G401 (cell line): ENCODE measurements around the gene TGM3. TPM values are rescaled to one million over a fixed set of nuclear protein-coding genes. Genes with fewer than 3 reads are reported as not detected.

Experiments used
- DNase-seq: peaks from one replicate; pipeline ENCODE4 v3.0.0-alpha.2; 2015; ENCODE audit warnings: low spot score
- in situ Hi-C: cut with HindIII; loops from 2 replicates; pipeline ENCODE4 v1.10.0; 2016; ENCODE audit warnings: low sequenced_read_pairs, mixed read lengths
- total RNA-seq: library from RNA; depleted of rRNA; stranded (reverse); fragments of >200 nt; shearing (Covaris generic); gene quantifications from 2 replicates; pipeline ENCODE4 v1.2.3, GENCODE V29; 2014

TGM3 gene
- total RNA-seq, 1 experiment from 2014 or later, result not detected

DNA sequence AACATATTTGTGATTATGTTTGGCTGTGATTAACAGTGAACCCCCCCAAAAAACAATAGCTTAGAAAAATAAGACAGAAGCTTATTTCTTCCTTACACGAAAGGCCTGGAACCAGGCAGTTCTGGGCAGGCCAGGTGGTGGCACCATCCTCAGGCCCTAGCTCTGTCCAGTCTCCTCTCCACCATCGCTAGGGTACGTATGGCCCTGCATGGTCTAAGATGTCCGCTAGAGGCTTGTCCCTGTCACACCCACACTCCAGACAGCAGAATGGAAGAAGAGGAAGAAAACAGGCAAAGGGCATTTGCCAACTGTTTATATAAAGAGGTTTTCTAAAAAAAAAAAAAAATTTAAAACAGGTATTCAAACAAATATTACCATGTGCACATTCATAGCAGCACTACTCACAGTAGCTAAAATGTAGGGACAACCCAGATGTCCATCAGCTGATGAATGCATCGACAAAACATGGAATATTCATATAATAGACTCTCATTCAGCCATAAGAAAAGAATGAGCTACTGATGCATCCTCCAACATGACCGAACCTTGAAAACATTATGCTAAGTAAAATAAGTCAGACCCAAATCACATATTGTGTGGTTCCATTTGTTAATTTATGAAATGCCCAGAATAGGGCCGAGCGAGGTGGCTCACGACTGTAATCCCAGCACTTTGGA is 6.7 kb downstream of the TGM3 start:
- no peak for DNase-seq

DNA sequence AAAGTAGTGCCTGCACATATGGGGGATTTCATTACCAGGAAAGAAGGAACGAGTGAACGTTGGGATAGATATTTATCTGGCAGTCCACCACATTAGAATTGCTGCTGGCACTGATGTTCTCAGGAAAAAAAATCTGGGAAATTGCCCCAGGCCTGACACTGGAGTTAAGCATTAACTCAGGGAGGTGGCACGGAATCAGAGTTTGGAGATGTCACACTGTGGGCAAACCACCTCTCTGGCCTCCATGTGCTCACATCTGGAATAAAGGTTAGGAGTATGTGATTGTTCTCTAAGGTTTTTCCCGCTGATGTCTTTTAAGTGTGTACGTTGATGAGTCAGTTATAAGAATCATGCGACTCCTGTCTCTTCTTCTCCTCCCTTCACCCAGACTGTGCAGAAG is 7.9 kb downstream of the TGM3 start:
- in situ Hi-C loops, result no loop called here

More for the DNA sequence above, 6.7 kb downstream of the TGM3 start:
- in situ Hi-C loops, result no loop called here

DNA sequence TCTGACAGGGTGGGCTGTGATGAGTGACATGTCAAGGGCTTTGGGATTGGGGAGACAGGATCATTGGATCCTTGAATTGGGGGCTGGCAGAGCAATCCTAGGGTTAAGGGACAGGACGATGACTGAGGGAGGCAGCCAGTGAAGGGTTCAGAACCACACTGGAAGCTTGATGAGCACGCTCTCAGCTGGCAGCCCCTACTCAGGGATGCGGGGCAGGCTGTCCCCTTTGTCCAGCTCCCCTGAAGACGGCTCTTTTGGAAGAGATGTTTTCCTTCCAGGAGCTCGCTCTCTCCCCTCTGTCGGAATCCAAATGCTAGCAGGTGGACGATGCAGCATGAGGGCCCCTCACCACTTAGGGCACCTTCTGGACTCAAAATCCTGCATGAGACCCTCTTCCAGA is 8.4 kb downstream of the TGM3 start:
- in situ Hi-C loops, result no loop called here
- DNase-seq, result no peak

More for the DNA sequence above, 7.9 kb downstream of the TGM3 start:
- no peak for DNase-seq

DNA sequence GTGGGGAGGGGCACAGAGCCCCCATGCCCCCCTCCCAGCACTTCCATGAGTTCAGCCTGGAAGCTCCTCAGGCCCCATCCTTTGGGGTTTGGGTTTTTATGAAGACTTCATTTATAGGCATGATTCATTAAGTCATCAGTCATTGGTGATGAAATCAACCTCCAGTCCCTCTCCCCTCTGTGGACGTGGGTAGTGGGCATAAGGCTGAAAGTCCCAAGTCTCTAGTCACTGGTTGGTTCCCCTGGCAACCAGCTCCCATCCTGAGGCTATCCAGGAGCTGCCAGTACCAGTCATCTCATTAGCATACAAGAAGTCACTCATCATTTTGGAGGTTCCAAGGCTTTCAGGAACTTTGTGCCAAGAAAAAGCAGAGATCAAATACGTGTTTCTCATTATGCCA is 9.2 kb downstream of the TGM3 start:
- no peak for DNase-seq
- in situ Hi-C loops, result no loop called here

DNA sequence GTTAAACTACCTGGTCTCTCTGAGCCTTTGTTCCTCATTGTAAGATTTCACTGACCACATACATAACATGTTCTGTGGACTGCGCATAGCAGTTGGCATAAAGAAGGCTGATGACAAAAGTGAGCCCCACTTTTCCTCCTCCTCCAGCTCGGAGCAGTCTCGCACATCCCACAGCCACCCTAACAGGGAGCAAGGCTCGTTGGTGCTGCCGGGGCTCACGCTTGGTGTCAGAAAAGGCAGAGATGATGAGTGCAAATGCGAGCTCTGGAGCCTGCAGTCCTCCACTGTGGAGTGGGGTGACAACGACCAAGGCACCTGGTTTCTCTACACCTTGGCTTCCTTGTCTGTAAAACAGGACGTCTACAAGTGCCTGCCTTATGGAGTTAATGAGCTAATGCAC is 9.7 kb downstream of the TGM3 start:
- DNase-seq, result no peak
- in situ Hi-C loops, result no loop called here

DNA sequence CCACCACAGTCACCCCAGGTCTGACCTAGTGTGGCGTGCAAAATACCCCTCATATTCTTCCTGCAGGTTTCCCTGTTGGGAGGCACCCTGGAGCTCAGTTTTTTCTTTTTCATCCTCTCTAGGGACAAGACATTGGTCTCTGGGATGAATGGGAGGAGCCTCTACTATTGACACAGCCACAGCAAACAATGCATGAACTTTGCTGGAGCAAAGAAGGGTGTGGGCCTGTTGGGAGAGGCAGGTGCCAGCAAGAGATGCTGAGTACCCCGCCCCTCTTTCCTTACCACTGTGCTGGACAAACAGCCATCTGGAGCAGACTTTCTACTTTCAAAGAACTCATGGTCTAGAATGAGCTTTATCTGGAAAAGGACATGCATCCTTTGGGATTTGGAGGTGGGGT is 10.1 kb downstream of the TGM3 start:
- in situ Hi-C loops, result no loop called here
- DNase-seq, result no peak

DNA sequence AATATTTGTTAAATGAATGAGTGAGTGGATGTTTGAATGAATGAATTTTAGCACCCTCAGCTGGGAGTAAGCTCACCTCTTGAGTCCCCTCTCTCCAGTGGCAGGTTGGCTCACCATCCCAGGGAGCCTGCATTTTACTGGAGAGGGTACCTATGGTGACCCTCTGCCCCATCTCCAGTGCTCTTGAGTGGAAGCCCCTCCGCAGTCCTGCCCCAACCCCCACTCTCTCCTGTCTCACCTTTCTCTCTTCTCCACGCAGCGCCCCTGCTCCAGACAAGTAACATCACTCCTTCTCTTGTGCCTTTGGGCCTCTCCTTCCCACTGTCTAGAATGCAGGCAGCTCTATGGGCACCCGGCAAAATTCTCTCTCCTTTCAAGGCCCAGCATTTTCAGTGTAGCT is 11.3 kb downstream of the TGM3 start:
- in situ Hi-C loops, result no loop called here
- no peak for DNase-seq

DNA sequence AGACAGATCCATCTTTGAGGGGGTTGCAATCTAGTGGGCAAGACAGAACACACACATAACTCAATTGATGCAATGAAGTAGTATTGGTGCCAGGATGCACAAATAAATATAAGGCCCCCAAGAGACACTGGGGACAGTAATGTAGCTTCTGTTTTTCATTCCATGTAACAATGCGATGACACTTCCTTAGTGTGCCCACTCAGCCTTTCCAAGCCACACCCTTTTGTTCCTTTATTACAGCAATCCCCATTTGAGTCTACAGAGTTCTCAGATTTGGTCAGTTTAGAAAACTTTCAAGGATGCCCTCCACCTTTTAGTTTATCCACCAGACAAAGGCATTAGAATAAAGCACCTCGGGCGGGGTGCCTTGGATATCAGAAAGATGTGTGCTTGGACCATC is 15.5 kb downstream of the TGM3 start:
- in situ Hi-C loops, result no loop called here
- no peak for DNase-seq

DNA sequence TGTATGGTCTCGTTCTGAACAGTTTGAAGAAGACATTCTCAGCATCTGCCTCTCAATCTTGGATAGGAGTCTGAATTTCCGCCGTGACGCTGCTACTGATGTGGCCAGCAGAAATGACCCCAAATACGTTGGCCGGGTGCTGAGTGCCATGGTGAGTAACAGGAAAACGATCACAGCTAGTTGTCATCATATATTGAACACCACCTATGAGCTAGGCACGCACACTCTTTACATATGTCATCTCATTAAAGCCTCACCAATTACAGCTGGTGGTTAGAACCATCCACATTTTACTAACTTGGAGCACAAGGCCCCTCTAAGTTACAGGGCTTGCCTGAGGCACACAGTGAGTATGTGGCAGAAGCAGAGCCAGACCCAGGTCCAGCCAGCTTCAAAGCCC is 17.1 kb downstream of the TGM3 start:
- no peak for DNase-seq
- in situ Hi-C loops, result no loop called here

DNA sequence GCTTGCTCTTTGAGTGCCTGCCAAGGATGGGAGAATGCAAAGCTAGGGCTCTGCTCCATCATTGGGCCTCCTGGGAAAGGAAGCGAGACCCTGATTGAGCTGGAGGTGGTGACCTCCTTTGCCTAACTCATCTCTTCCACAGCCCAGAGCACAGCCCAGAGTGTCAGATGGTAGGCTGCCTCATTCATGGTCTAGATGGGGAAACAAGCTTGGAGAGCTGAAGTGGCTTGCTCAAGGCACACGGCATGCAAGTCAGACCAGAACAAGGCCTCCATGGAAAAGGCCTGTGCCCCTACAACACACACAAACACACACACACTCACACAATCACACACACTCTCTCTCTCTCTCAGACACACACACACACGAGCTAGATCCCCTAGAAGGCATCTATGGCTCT is 17.5 kb downstream of the TGM3 start:
- in situ Hi-C loops, result no loop called here
- no peak for DNase-seq

DNA sequence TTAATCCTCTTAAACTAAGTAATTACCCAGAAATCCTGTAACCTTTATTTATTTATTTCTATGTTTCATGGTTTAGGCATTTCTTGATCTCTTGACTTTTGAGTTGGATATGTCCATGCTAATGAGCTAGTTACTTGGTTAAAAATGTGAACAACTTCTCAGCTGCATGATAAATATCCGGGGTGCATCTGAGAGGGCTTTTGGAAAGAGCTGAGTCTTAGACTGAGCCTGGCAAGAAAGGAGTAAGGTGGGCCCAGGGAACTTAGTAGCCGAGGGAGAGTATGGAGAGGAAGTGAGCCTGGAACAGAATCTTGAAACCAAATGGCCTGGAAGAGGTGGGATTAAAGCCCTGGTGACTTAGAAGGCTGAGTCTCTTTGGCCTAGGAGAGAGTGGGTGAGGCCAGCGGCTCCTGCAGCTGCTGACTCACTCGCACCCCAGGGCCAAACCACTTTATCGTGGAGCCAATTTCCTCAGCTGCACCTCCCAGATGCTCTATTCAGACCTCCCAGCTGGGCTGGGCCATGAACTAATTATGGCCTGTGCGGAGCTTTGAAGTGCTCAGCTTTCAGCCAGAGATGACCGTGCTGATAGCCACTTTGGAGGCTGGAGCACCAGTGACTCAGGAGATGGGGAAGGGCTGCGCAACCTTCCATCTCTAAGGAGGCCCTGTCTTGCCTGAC is 19.1 kb downstream of the TGM3 start:
- no peak for DNase-seq
- in situ Hi-C loops, result no loop called here

DNA sequence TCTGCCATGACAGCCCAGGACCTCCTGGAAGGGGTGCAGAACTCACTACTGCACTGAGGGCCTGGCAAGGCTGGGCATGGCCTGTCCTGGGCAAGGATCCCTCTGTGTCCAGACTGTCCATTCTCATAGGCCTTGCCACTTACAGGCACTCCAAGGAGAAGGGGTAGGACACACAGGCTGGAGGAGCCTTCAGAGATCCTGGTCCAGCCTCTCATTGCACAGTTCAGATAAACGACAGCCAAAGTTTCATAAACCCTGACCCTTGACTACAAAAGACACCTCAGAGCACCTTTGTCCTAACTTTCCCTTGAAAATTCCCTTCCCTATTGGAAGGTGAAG is 19.6 kb downstream of the TGM3 start:
- no peak for DNase-seq
- in situ Hi-C loops, result no loop called here

DNA sequence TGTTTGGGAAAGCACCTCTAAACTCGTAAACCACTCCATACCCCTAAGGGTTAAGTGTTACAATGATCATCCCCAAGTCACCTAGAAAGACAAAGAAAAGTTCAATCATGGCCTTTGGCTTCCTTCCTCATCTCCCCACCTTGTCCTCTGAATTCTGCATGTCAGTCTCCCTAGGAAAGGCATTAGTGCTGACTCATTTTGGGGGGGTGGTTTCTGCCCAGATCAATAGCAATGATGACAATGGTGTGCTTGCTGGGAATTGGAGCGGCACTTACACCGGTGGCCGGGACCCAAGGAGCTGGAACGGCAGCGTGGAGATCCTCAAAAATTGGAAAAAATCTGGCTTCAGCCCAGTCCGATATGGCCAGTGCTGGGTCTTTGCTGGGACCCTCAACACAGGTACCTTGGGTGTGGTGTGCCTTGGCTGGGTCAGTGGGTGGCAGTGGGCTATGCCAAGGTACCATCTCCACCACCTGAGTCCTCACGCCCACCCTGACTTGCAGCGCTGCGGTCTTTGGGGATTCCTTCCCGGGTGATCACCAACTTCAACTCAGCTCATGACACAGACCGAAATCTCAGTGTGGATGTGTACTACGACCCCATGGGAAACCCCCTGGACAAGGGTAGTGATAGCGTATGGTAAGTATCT is 21.2 kb downstream of the TGM3 start:
- in situ Hi-C loops, result no loop called here
- no peak for DNase-seq

DNA sequence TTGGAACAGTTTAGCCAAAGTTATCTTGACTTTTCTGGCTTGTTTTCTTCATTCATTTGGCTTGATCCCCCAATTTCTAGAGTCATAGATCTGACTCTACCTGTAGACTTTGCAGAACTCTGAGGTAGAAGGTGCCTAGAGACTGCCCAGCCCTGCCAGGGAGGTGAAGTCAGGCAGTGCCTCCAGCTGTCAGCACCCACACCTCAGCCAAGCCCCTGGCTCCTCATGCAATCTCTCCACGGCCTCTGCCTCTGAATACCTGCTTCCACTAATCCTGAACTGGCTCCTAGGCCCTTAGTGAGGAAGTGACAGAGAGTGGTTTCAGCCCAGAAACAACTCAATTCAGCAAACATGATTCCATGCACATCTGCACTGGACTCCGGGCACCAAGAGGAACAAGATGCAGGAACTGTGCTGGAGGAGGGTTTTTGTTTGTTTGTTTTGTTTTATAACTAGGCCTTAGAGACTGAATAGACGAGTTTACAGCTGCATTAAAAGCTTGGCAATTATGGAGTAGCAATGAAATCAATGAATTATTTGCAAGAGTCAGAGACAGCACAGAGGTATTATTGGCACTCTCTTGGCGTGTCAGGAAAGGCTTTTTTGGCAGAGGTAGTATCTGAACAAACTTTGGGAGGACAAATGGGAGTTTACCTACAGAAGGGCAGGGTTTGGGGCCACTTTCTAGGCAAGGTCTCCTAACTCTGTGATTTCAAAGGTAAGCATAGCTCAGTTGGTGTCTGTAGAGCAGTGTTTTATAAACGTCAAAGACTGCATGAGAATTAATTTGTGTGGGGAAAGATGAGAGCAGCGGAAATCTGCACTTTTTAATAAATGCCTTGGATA is 25.2 kb downstream of the TGM3 start:
- in situ Hi-C loops, result no loop called here
- no peak for DNase-seq

DNA sequence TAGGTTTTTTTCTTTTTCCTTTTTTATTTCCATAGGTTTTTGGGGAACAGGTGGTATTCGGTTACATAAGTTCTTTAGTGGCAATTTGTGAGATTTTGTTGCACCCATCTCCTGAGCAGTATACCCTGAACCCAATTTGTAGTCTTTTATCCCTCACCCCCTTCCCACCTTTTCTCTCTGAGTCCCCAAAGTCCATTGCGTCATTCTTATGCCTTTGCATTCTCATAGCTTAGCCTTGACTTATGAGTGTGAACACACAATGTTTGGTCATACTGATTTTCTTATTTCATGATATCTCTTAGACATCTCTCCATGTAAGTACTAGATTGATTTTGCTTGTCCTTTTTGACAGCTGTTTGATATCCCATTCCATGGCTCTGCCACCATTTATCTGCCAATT is 27.2 kb downstream of the TGM3 start:
- DNase-seq, result no peak
- in situ Hi-C loops, result no loop called here

DNA sequence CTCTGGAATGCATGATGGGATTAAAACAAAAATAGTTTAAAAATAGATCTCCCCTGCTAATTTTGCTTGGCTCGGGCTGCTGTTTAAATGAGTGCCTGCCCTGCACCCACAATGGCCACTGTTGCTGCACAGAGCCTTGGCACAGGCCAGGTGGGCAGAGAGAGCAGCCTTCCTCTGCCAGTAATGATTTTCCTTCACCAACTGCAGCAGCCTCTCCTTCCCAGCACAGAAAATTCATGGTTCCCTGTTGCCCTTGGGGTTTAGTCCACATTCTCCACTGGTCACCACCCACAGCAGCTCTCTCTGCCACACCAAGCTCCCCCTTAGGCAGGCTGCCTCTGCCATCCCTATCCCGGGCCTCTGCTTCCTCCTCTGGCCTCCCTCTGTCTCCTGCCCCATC is 30.2 kb downstream of the TGM3 start:
- in situ Hi-C loops, result no loop called here
- no peak for DNase-seq

DNA sequence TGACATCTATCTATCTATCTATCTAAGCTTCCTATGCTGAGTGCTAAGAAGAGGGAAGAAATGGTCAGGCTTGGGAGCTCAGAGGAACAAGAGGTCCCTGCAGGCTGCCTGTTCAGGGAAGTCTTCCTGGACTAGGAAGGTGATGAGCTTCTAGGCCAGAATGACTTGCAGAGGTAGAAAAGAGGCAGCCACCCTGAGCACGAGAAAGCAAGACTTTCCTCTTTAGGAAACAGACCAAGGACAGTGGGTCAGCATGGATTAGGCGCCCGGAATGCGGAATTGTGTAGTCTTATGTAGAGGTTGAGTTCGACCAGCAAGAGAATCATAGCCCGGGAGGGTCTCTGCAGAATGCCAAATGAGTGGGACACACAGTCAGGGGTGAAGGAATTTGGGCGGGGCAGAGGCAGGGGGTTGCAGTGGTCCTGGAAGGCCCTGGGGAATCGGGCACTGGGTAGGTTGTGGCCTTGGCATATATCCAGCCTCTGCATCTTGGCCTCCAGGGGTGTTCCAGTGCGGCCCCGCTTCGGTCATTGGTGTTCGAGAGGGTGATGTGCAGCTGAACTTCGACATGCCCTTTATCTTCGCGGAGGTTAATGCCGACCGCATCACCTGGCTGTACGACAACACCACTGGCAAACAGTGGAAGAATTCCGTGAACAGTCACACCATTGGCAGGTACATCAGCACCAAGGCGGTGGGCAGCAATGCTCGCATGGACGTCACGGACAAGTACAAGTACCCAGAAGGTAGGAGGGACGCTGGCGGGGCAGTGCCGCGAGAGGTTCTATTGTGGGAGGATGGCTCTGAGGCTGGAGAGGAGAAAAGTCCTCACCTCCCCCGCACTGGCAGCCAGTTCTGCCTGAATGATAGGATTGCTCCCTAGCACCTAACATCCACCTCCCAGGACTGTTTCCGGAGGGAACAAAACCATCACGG is 32.1 kb downstream of the TGM3 start:
- DNase-seq, result no peak
- in situ Hi-C loops, result no loop called here

DNA sequence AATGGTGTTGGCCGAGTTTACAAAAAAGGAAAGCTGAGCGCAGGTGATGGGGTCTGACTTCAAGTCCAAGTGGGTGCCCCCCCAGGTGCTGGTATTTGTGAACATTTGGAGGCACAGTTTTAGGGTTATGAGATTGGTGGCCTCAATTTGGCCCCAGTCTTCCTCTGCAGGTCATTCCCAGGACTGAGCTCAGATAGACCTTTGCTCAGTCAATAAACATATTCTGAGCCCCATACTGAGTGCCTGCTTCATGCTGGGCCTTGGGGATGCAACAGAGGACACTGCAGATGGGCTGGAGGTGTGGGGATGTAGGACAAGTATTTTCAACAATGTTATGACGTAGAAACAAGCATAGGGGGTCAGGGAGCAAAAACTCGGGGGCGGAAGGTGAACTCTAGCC is 33.5 kb downstream of the TGM3 start:
- in situ Hi-C loops, result no loop called here
- no peak for DNase-seq

DNA sequence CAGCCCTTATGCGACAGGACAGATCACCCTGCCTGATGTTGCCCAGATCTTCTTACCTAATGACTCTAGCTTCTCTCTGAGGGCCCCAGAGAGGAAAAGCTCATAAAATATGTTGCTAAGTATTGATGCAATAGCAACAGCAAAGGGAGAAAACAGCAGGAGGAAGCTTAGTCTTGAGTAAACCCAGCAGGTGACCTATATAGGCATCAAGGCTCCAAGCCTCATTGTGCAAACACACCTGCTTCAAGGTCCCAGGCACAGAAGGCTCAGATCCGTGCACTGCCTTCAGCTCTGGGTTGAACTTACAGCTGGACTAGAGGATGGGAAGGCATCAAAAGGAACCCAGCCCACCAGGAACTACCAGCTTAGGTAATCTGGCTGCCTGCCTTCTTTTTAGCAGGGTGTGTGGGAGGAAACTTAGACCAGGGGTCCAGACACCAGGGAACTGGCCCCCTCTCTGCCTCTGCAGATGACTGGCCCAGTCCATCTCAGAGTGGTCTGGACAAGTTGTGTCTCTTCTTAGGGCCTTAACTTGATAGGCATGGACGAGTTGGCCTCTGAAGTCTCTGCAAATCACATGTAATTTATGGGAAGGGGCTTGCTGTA is 34.4 kb downstream of the TGM3 start:
- in situ Hi-C loops, result no loop called here
- no peak for DNase-seq
